Measurements from ENCODE around the gene DCDC1.

- TF ChIP-seq CTCF (IDR thresholded peaks at IDR 0.05) = no peak
- TF ChIP-seq POLR2A (IDR thresholded peaks at IDR 0.05; ENCODE audit: low read depth) = no peak
- TF ChIP-seq POLR2AphosphoS5 (IDR thresholded peaks at IDR 0.05) = no peak
Observed at GRCh38 chr11:30984827-30985226, 384.7 kb downstream of the DCDC1 start.

Data from esophagus muscularis mucosa (tissue), 3 donors.